Purkinje cell (primary cell): Measurements from ENCODE around the gene ZNG1A. TPM values are rescaled to one million over a fixed set of nuclear protein-coding genes. Genes with fewer than 3 reads are reported as not detected.

Experiments
- polyA plus RNA-seq: library from polyadenylated mRNA; unstranded; fragments of >200 nt; fragmentation: Nextera tagmentation; gene quantifications from 2 replicates; pipeline ENCODE4 v1.2.1, GENCODE V29; 2014

ZNG1A gene
- 83.0 and 87.4 TPM in 2 replicates for polyA plus RNA-seq

GRCh38 chr9:178970-179383, at the start of gene ZNG1A:
ZNG1A (minus strand) TSS chr9:179056; CDS start chr9:178969, 87 bp downstream.

GRCh38 chr9:214648-215493, 36.0 kb upstream of the ZNG1A start, which contains the start of gene DOCK8:
DOCK8 (plus strand) TSS chr9:214865; CDS start chr9:214977, 112 bp downstream.

GRCh38 chr9:117995-118467, 60.8 kb downstream of the ZNG1A start, which contains the start of gene FOXD4:
FOXD4 (minus strand) TSS chr9:118417; CDS start chr9:118119, 298 bp downstream.

Other genes with a start within 250 kb of the ZNG1A start
- 1.5 and 2.5 TPM in 2 replicates for gene WASHC1, start 149.6 kb downstream of the ZNG1A start, polyA plus RNA-seq
- not detected in 2 replicates for gene FOXD4, start 60.6 kb downstream of the ZNG1A start, polyA plus RNA-seq
- 0.89 TPM in 1 of 2 replicates, not detected in the other for gene DOCK8, start 35.8 kb upstream of the ZNG1A start, polyA plus RNA-seq